GM12892 (cell line): ENCODE measurements around the gene CCDC174.

Experiments
- DNase-seq: peaks from one replicate; pipeline ENCODE4 v3.0.0; 2011; ENCODE audit not compliant: insufficient read length
- FAIRE-seq: peaks from 2 replicates; lab custom pipeline; 2011; peaks lifted over from hg19 to GRCh38; lab: Jason Lieb, UNC
- POLR2A ChIP-seq: IDR thresholded peaks from 2 replicates; pipeline ENCODE4 v1.6.1; 2011; ENCODE audit warnings: low read depth, low read length, control low read depth
- POLR2AphosphoS5 ChIP-seq: IDR thresholded peaks from 2 replicates; pipeline ENCODE4 v1.6.1; 2011; ENCODE audit warnings: low read depth, low read length, control low read depth
- TAF1 ChIP-seq: IDR thresholded peaks from 2 replicates; pipeline ENCODE4 v1.6.1; 2011; ENCODE audit warnings: low read depth, mild to moderate bottlenecking, control low read depth, low read length, borderline replicate concordance

CCDC174 gene

GRCh38 chr3:14718539-14718938 lies 67.0 kb downstream of the CCDC174 start:
- no peak for DNase-seq
- TF ChIP-seq POLR2A (no peak), POLR2AphosphoS5 (no peak), TAF1 (no peak)
- FAIRE-seq: peak; percentile 88

GRCh38 chr3:14719006-14719405 lies 67.4 kb downstream of the CCDC174 start:
- DNase-seq (no peak), FAIRE-seq (no peak)
- TF ChIP-seq POLR2AphosphoS5 (no peak), TAF1 (no peak)

DNA sequence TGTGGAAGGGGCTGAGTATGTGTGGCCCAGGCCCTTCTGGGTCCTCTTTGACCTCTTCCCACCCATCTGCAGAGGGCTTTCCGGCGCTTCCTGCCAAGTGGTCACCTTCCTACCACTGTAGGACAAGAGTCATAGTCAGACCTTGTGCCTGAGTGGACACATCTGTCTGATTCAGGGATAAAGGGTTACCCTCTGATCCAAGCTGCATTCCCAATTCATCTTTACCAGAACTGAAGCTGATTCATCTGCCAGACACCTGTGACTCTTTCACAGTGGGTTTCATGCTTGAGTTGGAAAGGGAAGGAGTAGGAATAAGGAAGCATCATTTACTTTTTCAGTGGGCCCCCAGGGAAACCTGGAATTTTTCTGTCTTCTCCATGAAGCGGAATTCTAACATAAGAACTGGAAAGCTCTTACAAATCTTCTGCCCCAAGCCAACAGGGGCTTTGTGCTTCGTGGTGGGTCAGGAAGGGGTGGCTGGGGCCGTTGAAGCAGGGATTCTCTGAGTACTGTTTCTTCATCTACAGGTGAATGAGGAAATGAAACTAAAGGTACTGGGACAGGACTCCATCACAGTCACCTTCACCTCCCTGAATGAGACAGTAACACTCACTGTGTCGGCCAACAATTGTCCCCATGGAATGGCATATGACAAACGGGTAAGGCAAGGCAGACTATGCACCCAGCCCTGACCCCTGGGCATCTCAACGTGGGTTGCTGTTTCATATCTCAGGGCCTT lies 69.7 kb downstream of the CCDC174 start:
- no peak for DNase-seq
- TF ChIP-seq POLR2AphosphoS5 (no peak), TAF1 (no peak), POLR2A (no peak)
- peak; percentile 82 for FAIRE-seq
